Activated CD8-positive, alpha-beta T cell treated with anti-CD3 and anti-CD28 coated beads, Interleukin-2, amount 10 ng/mL, durations not matched to agents 7 days and 5 days (primary cell): Measurements from ENCODE around the gene CD34. TPM values are rescaled to one million over a fixed set of nuclear protein-coding genes. Genes with fewer than 3 reads are reported as not detected.
A peak's percentile ranks its signal among the peaks of the same experiment; 100 is the strongest.

Source experiments
- ATAC-seq: fragments of 150-1000 bp; cut with Tn5 transposase; one replicate; pipeline ENCODE4 v1.10.0; 2021; ENCODE audit warnings: moderate library complexity
- CTCF ChIA-PET: fragments of 350-600 bp; sonication (Branson Sonifier 250); formaldehyde crosslinking; loops from one replicate; lab custom pipeline; 2021; ENCODE audit warnings: antibody characterized with exemption; lab: Charles Lee
- POLR2A ChIA-PET: fragments of 350-600 bp; sonication (Branson Sonifier 250); formaldehyde crosslinking; loops from one replicate; lab custom pipeline; 2021; ENCODE audit warnings: antibody characterized with exemption; lab: Charles Lee
- DNase-seq: peaks from one replicate; pipeline ENCODE4 v3.0.0-alpha.2; 2020
- H3K27ac Mint-ChIP-seq: one replicate; pipeline ENCODE4 v1.8.0; 2021; ENCODE audit warnings: mild to moderate bottlenecking, mixed read lengths
- H3K27me3 Mint-ChIP-seq: one replicate; pipeline ENCODE4 v1.8.0; 2021; ENCODE audit warnings: low read depth, mixed read lengths
- H3K36me3 Mint-ChIP-seq: one replicate; pipeline ENCODE4 v1.8.0; 2021; ENCODE audit warnings: low read depth, mixed read lengths
- H3K4me1 Mint-ChIP-seq: one replicate; pipeline ENCODE4 v1.8.0; 2021; ENCODE audit warnings: low read depth, mixed read lengths
- H3K4me3 Mint-ChIP-seq: one replicate; pipeline ENCODE4 v1.8.0; 2021; ENCODE audit warnings: mild to moderate bottlenecking, mixed read lengths
- H3K9me3 Mint-ChIP-seq: one replicate; pipeline ENCODE4 v1.8.0; 2022; ENCODE audit warnings: mixed read lengths; ENCODE audit not compliant: insufficient read depth
- total RNA-seq, 2 experiments: library from RNA; stranded (reverse); gene quantifications; one replicate each; pipeline ENCODE4 v1.2.3, GENCODE V29; 2021

CD34 gene
- total RNA-seq, 2 experiments from 2014 or later, result not detected

GRCh38 chr1:207911856-207912760 is 1.2 kb upstream of the CD34 start:
- ChIA-PET CTCF (interaction anchor here (1.3 to 1.5 kb wide), 2 partner anchors 8 to 86 kb away, joined by 4 read pairs; no protein-coding TSS in a partner anchor), POLR2A (no interaction called here)
- Mint-ChIP-seq H3K27ac (no peak overlapping the region), H3K4me1 (peaks cover 15% of the 10 kb centered on the region), H3K9me3 (no peaks in the 10 kb centered on the region), H3K36me3 (no peaks in the 10 kb centered on the region), H3K27me3 (peaks cover 68% of the 10 kb centered on the region), H3K4me3 (no peak overlapping the region)
- DNase-seq, result peak; percentile 4
- ATAC-seq, result no peak

GRCh38 chr1:207909687-207910086 is 1.2 kb downstream of the CD34 start:
- peaks cover 17% of the 10 kb centered on the region for H3K4me1 Mint-ChIP-seq
- no peaks in the 10 kb centered on the region for H3K36me3 Mint-ChIP-seq
- ChIA-PET POLR2A (no interaction called here), CTCF (interaction anchor here (0.6 to 2.8 kb wide), 4 partner anchors 9 to 54 kb away, joined by 3 to 14 read pairs (median 4); no protein-coding TSS in a partner anchor)
- ATAC-seq (no peak), DNase-seq (no peak)
- no peak overlapping the region for H3K27ac Mint-ChIP-seq
- H3K9me3 Mint-ChIP-seq, result no peaks in the 10 kb centered on the region
- peaks cover 64% of the 10 kb centered on the region for H3K27me3 Mint-ChIP-seq
- H3K4me3 Mint-ChIP-seq, result peak overlapping the region; percentile 4

GRCh38 chr1:207908107-207908734 is 2.7 kb downstream of the CD34 start:
- no peak for ATAC-seq
- H3K4me3 Mint-ChIP-seq, result no peak overlapping the region
- ChIA-PET POLR2A (no interaction called here), CTCF (interaction anchor here (0.9 to 2.8 kb wide), 5 partner anchors 9 to 55 kb away, joined by 3 to 14 read pairs (median 3); no protein-coding TSS in a partner anchor)
- H3K9me3 Mint-ChIP-seq, result no peaks in the 10 kb centered on the region
- DNase-seq, result no peak
- no peaks in the 10 kb centered on the region for H3K36me3 Mint-ChIP-seq
- peaks cover 30% of the 10 kb centered on the region for H3K4me1 Mint-ChIP-seq
- H3K27me3 Mint-ChIP-seq, result peaks cover 52% of the 10 kb centered on the region
- no peak overlapping the region for H3K27ac Mint-ChIP-seq

- no peaks in the 10 kb centered on the region for H3K36me3 Mint-ChIP-seq
- peaks cover 15% of the 10 kb centered on the region for H3K27me3 Mint-ChIP-seq
- CTCF ChIA-PET, result interaction anchor here (1.3 to 1.5 kb wide), 4 partner anchors 8 to 53 kb away, joined by 3 to 4 read pairs (median 4); no protein-coding TSS in a partner anchor
- POLR2A ChIA-PET, result no interaction called here
- ATAC-seq (no peak), DNase-seq (no peak)
- H3K4me1 Mint-ChIP-seq, result peaks cover 35% of the 10 kb centered on the region
- no peaks in the 10 kb centered on the region for H3K9me3 Mint-ChIP-seq
- H3K4me3 Mint-ChIP-seq, result no peak overlapping the region
- no peak overlapping the region for H3K27ac Mint-ChIP-seq
These were observed 6.5 kb downstream of the CD34 start for GRCh38 chr1:207904391-207904790.

GRCh38 chr1:207903767-207904166 is 7.2 kb downstream of the CD34 start:
- Mint-ChIP-seq H3K4me3 (no peak overlapping the region), H3K36me3 (no peaks in the 10 kb centered on the region), H3K27ac (no peak overlapping the region), H3K27me3 (peaks cover 9% of the 10 kb centered on the region), H3K9me3 (no peaks in the 10 kb centered on the region), H3K4me1 (peaks cover 35% of the 10 kb centered on the region)
- POLR2A ChIA-PET, result no interaction called here
- DNase-seq, result no peak
- CTCF ChIA-PET, result interaction anchor here (1.0 to 2.1 kb wide), 7 partner anchors 9 to 94 kb away, joined by 3 to 11 read pairs (median 3); no protein-coding TSS in a partner anchor
- ATAC-seq, result no peak

GRCh38 chr1:207903053-207903452 is 7.9 kb downstream of the CD34 start:
- POLR2A ChIA-PET, result no interaction called here
- peaks cover 35% of the 10 kb centered on the region for H3K4me1 Mint-ChIP-seq
- no peak for ATAC-seq
- H3K36me3 Mint-ChIP-seq, result no peaks in the 10 kb centered on the region
- H3K27me3 Mint-ChIP-seq, result peaks cover 6% of the 10 kb centered on the region
- no peak overlapping the region for H3K4me3 Mint-ChIP-seq
- no peak overlapping the region for H3K27ac Mint-ChIP-seq
- CTCF ChIA-PET, result interaction anchor here (0.8 to 2.1 kb wide), 8 partner anchors 10 to 95 kb away, joined by 3 to 11 read pairs (median 3); no protein-coding TSS in a partner anchor
- no peaks in the 10 kb centered on the region for H3K9me3 Mint-ChIP-seq
- no peak for DNase-seq

GRCh38 chr1:207902566-207902965 is 8.4 kb downstream of the CD34 start:
- no peaks in the 10 kb centered on the region for H3K9me3 Mint-ChIP-seq
- no peak for ATAC-seq
- no peaks in the 10 kb centered on the region for H3K36me3 Mint-ChIP-seq
- no peak overlapping the region for H3K4me3 Mint-ChIP-seq
- ChIA-PET POLR2A (no interaction called here), CTCF (interaction anchor here (0.8 to 2.1 kb wide), 5 partner anchors 16 to 95 kb away, joined by 3 to 11 read pairs (median 3); no protein-coding TSS in a partner anchor)
- no peak for DNase-seq
- H3K27ac Mint-ChIP-seq, result no peak overlapping the region
- H3K4me1 Mint-ChIP-seq, result peaks cover 35% of the 10 kb centered on the region
- peaks cover 2% of the 10 kb centered on the region for H3K27me3 Mint-ChIP-seq

- no peaks in the 10 kb centered on the region for H3K9me3 Mint-ChIP-seq
- no peaks in the 10 kb centered on the region for H3K27me3 Mint-ChIP-seq
- peak overlapping the region; percentile 72 for H3K27ac Mint-ChIP-seq
- ATAC-seq, result no peak
- H3K36me3 Mint-ChIP-seq, result no peaks in the 10 kb centered on the region
- H3K4me1 Mint-ChIP-seq, result peaks cover 35% of the 10 kb centered on the region
- ChIA-PET POLR2A (interaction anchor here (0.7 kb wide), 1 partner anchor 329 kb away, joined by 3 read pairs; no protein-coding TSS in a partner anchor), CTCF (interaction anchor here (1.0 to 7.9 kb wide), 2 partner anchors 9 to 16 kb away, joined by 3 to 90 read pairs; no protein-coding TSS in a partner anchor)
- no peak for DNase-seq
- no peak overlapping the region for H3K4me3 Mint-ChIP-seq
These were observed 9.8 kb downstream of the CD34 start for GRCh38 chr1:207901041-207901653.

- POLR2A ChIA-PET, result no interaction called here
- CTCF ChIA-PET, result interaction anchor here (1.0 to 7.9 kb wide), 3 partner anchors 9 to 64 kb away, joined by 3 to 90 read pairs (median 6); no protein-coding TSS in a partner anchor
- peaks cover 12% of the 10 kb centered on the region for H3K27me3 Mint-ChIP-seq
- no peak overlapping the region for H3K27ac Mint-ChIP-seq
- peaks cover 25% of the 10 kb centered on the region for H3K4me1 Mint-ChIP-seq
- no peak overlapping the region for H3K4me3 Mint-ChIP-seq
- ATAC-seq, result no peak
- no peaks in the 10 kb centered on the region for H3K36me3 Mint-ChIP-seq
- no peak for DNase-seq
- no peaks in the 10 kb centered on the region for H3K9me3 Mint-ChIP-seq
These were observed 12.1 kb downstream of the CD34 start for GRCh38 chr1:207898836-207899235.

- Mint-ChIP-seq H3K36me3 (no peaks in the 10 kb centered on the region), H3K4me3 (no peak overlapping the region), H3K27me3 (peaks cover 12% of the 10 kb centered on the region), H3K4me1 (peaks cover 20% of the 10 kb centered on the region), H3K9me3 (no peaks in the 10 kb centered on the region), H3K27ac (no peak overlapping the region)
- ChIA-PET POLR2A (no interaction called here), CTCF (interaction anchor here (2.1 to 7.9 kb wide), 3 partner anchors 13 to 66 kb away, joined by 7 to 90 read pairs (median 36); no protein-coding TSS in a partner anchor)
- DNase-seq (no peak), ATAC-seq (no peak)
These were observed 12.7 kb downstream of the CD34 start for GRCh38 chr1:207898260-207898659.

- DNase-seq, result no peak
- Mint-ChIP-seq H3K27me3 (peaks cover 15% of the 10 kb centered on the region), H3K4me1 (peaks cover 14% of the 10 kb centered on the region), H3K27ac (no peak overlapping the region), H3K9me3 (no peaks in the 10 kb centered on the region), H3K4me3 (no peak overlapping the region), H3K36me3 (no peaks in the 10 kb centered on the region)
- POLR2A ChIA-PET, result no interaction called here
- CTCF ChIA-PET, result interaction anchor here (1.0 to 7.9 kb wide), 6 partner anchors 11 to 100 kb away, joined by 3 to 90 read pairs (median 6); no protein-coding TSS in a partner anchor
- ATAC-seq, result no peak
These were observed 13.7 kb downstream of the CD34 start for GRCh38 chr1:207897188-207897587.
